Neuron (in vitro differentiated cells): Measurements from ENCODE around the gene CHRNA4.
"Not testable (repeated sequence)": the region's sequence is repeated elsewhere in the genome, so short reads cannot be mapped to it uniquely, and the experiment has no call there.

Source experiments
- H2AFZ ChIP-seq: one replicate; pipeline ENCODE4 v1.6.1; 2013; ENCODE audit warnings: low read depth, mild to moderate bottlenecking, inconsistent platforms, low read length, moderate library complexity
- H3K27me3 ChIP-seq: one replicate; pipeline ENCODE4 v1.6.1; 2013; ENCODE audit warnings: low read length; ENCODE audit not compliant: insufficient read depth
- H3K36me3 ChIP-seq: one replicate; pipeline ENCODE4 v1.6.1; 2013; ENCODE audit warnings: low read length; ENCODE audit not compliant: insufficient read depth
- H3K4me1 ChIP-seq: one replicate; pipeline ENCODE4 v1.6.1; 2013; ENCODE audit warnings: low read length; ENCODE audit not compliant: insufficient read depth
- H3K4me3 ChIP-seq: 2 replicates; pipeline ENCODE4 v1.5.1; 2013; ENCODE audit warnings: mild to moderate bottlenecking, low read length, moderate library complexity
- H3K9me3 ChIP-seq: one replicate; pipeline ENCODE4 v1.6.1; 2013; ENCODE audit warnings: low read length

The CHRNA4 gene

GRCh38 chr20:63343460-63344445 is 17.4 kb downstream of the CHRNA4 start:
- Histone ChIP-seq H3K4me1 (peaks cover 20% of the 10 kb centered on the region), H3K36me3 (no peaks in the 10 kb centered on the region), H3K9me3 (no peaks in the 10 kb centered on the region), H3K27me3 (no peaks in the 10 kb centered on the region), H3K4me3 (no peak overlapping the region), H2AFZ (no peak overlapping the region)

GRCh38 chr20:63342561-63343459 is 18.3 kb downstream of the CHRNA4 start:
- Histone ChIP-seq H2AFZ (no peak overlapping the region), H3K27me3 (peaks cover 6% of the 10 kb centered on the region), H3K4me1 (peaks cover 16% of the 10 kb centered on the region), H3K4me3 (no peak overlapping the region), H3K9me3 (no peaks in the 10 kb centered on the region), H3K36me3 (no peaks in the 10 kb centered on the region)

GRCh38 chr20:63340158-63340688 is 20.9 kb downstream of the CHRNA4 start:
- H3K4me3 ChIP-seq, H2AFZ ChIP-seq, H3K36me3 ChIP-seq, H3K9me3 ChIP-seq: not testable (repeated sequence)
- H3K27me3 ChIP-seq = peaks cover 11% of the 10 kb centered on the region
- peaks cover 10% of the 10 kb centered on the region for H3K4me1 ChIP-seq

- H2AFZ ChIP-seq, H3K4me3 ChIP-seq, H3K36me3 ChIP-seq, H3K9me3 ChIP-seq: not testable (repeated sequence)
- Histone ChIP-seq H3K27me3 (peaks cover 11% of the 10 kb centered on the region), H3K4me1 (peaks cover 10% of the 10 kb centered on the region)
These were observed 21.7 kb downstream of the CHRNA4 start for GRCh38 chr20:63339154-63340094.

- Histone ChIP-seq H3K4me3 (no peak overlapping the region), H2AFZ (no peak overlapping the region), H3K27me3 (peaks cover 11% of the 10 kb centered on the region), H3K9me3 (peaks cover 3% of the 10 kb centered on the region), H3K36me3 (no peaks in the 10 kb centered on the region), H3K4me1 (peaks cover under 1% of the 10 kb centered on the region)
These were observed 23.2 kb downstream of the CHRNA4 start for GRCh38 chr20:63337786-63338420.

GRCh38 chr20:63336232-63336752 is 24.9 kb downstream of the CHRNA4 start:
- peaks cover 11% of the 10 kb centered on the region for H3K27me3 ChIP-seq
- H3K4me1 ChIP-seq = no peaks in the 10 kb centered on the region
- no peaks in the 10 kb centered on the region for H3K36me3 ChIP-seq
- peaks cover 5% of the 10 kb centered on the region for H3K9me3 ChIP-seq
- no peak overlapping the region for H2AFZ ChIP-seq
- no peak overlapping the region for H3K4me3 ChIP-seq

GRCh38 chr20:63335711-63336110 is 25.4 kb downstream of the CHRNA4 start:
- peaks cover 11% of the 10 kb centered on the region for H3K27me3 ChIP-seq
- no peak overlapping the region for H3K4me3 ChIP-seq
- no peaks in the 10 kb centered on the region for H3K36me3 ChIP-seq
- no peaks in the 10 kb centered on the region for H3K4me1 ChIP-seq
- peaks cover 5% of the 10 kb centered on the region for H3K9me3 ChIP-seq
- no peak overlapping the region for H2AFZ ChIP-seq

GRCh38 chr20:63335060-63335459 is 26.1 kb downstream of the CHRNA4 start:
- H3K4me1 ChIP-seq, H3K9me3 ChIP-seq, H3K4me3 ChIP-seq, H3K36me3 ChIP-seq, H2AFZ ChIP-seq: not testable (repeated sequence)
- peaks cover 11% of the 10 kb centered on the region for H3K27me3 ChIP-seq

- Histone ChIP-seq H3K4me3 (no peak overlapping the region), H2AFZ (no peak overlapping the region), H3K9me3 (peaks cover 5% of the 10 kb centered on the region), H3K36me3 (no peaks in the 10 kb centered on the region), H3K4me1 (no peaks in the 10 kb centered on the region), H3K27me3 (peaks cover 11% of the 10 kb centered on the region)
These were observed 26.8 kb downstream of the CHRNA4 start for GRCh38 chr20:63334356-63334755.

- Histone ChIP-seq H3K27me3 (peaks cover 8% of the 10 kb centered on the region), H2AFZ (no peak overlapping the region)
These were observed 27.8 kb downstream of the CHRNA4 start for GRCh38 chr20:63333241-63333836.

GRCh38 chr20:63332488-63333240 is 28.5 kb downstream of the CHRNA4 start:
- Histone ChIP-seq H3K9me3 (peaks cover 5% of the 10 kb centered on the region), H3K4me1 (peaks cover 2% of the 10 kb centered on the region), H2AFZ (no peak overlapping the region), H3K27me3 (peaks cover 4% of the 10 kb centered on the region), H3K36me3 (no peaks in the 10 kb centered on the region), H3K4me3 (no peak overlapping the region)

More at GRCh38 chr20:63333241-63333836, 27.8 kb downstream of the CHRNA4 start:
- Histone ChIP-seq H3K36me3 (no peaks in the 10 kb centered on the region), H3K4me1 (peaks cover 2% of the 10 kb centered on the region), H3K4me3 (no peak overlapping the region), H3K9me3 (peaks cover 5% of the 10 kb centered on the region)
